Tibial nerve (tissue), 4 donors: ENCODE data around the gene RAPGEF6. TPM values are rescaled to one million over a fixed set of nuclear protein-coding genes. Genes with fewer than 3 reads are reported as not detected.

Experiments used
- DNase-seq, 2 donors: peaks; one replicate each; pipeline ENCODE4 v3.0.0-alpha.2; 2019; ENCODE audit warnings: low spot score in 2 of 2
- H3K27ac ChIP-seq, 4 donors: fragments of 200-600 bp; sonication (generic) in 3 of 4; one replicate each; pipeline ENCODE4 v1.5.1; 2017 to 2019; ENCODE audit warnings: mild to moderate bottlenecking in 1 of 4
- H3K27me3 ChIP-seq, 2 donors: fragments of 200-600 bp; sonication (generic) in 1 of 2; one replicate each; pipeline versions ENCODE4 v1.5.1 to v1.6.0; 2017 to 2019
- H3K36me3 ChIP-seq, 3 donors: fragments of 200-600 bp; sonication (generic); one replicate each; pipeline ENCODE4 v1.5.1; 2018 to 2019
- H3K4me1 ChIP-seq, 4 donors: fragments of 200-600 bp; sonication (generic) in 3 of 4; one replicate each; pipeline ENCODE4 v1.5.1; 2017 to 2019
- H3K4me3 ChIP-seq, 4 donors: fragments of 200-600 bp; sonication (generic) in 3 of 4; one replicate each; pipeline ENCODE4 v1.5.1; 2017 to 2019; ENCODE audit warnings: mild to moderate bottlenecking in 1 of 4, moderate library complexity in 1 of 4
- H3K9me3 ChIP-seq, 4 donors: fragments of 200-600 bp; sonication (generic) in 3 of 4; one replicate each; pipeline ENCODE4 v1.5.1; 2017 to 2019
- EP300 ChIP-seq, 2 donors: sonication (generic); formaldehyde crosslinking; IDR thresholded peaks; one replicate each; pipeline ENCODE4 v1.6.1; 2017; ENCODE audit warnings: antibody characterized with exemption in 2 of 2, mild to moderate bottlenecking in 1 of 2
- POLR2A ChIP-seq, 2 donors: fragments of 450-650 bp; IDR thresholded peaks; one replicate each; pipeline ENCODE4 v1.6.1; 2017; ENCODE audit warnings: antibody characterized with exemption in 2 of 2, mild to moderate bottlenecking in 2 of 2, moderate library complexity in 2 of 2
- WGBS, 2 donors: methylation state at CpG; one replicate each; pipeline ENCODE4 v1.1.5; 2018; 5-methylcytosine and 5-hydroxymethylcytosine counted together
- total RNA-seq, 4 donors: library from RNA; depleted of rRNA; stranded (reverse); fragments of >200 nt; gene quantifications; one replicate each; pipeline ENCODE4 v1.1.0, GENCODE V29; 2016
- TF ChIP-seq, protein P1 (sequence below), 5 experiments: fragments of 200-600 bp in 3 of 5; fragments of 450-650 bp in 2 of 5; sonication (generic) in 3 of 5; IDR thresholded peaks; one replicate each; pipeline ENCODE4 v1.5.1; 2016 to 2019; ENCODE audit warnings: antibody characterized with exemption in 5 of 5, mild to moderate bottlenecking in 3 of 5, moderate library complexity in 2 of 5

The RAPGEF6 gene
- total RNA-seq, 4 donors from 2014 or later, result 25.1 to 36.4 (median 26.6) TPM

DNA sequence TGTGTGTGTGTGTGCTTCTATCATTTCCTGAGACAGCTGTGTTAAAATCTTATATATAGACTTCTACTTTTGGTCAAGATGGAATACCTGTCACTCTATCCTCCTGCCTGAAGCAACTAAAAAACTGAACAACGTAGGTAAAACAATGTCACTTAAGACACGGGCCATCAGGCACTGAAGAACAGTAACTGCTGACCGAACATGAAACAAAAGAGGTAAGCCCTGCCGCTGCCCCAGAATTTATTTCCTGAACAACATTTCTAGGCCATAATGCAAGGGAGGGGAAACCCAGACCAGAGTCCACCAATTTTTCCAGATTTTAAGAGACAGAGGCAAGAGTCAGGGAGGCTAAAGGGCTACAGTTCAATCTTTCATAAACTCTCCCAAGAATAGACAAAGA, 215.2 kb downstream of the RAPGEF6 start:
- no peak overlapping the region for H3K4me3 ChIP-seq
- H3K4me1 ChIP-seq, result peaks cover 0 to 5% (median 0%) of the 10 kb centered on the region in 4 donors
- no peak for DNase-seq
- H3K9me3 ChIP-seq, result no peaks in the 10 kb centered on the region
- WGBS, 2 donors, result 80 to 86% methylated on average over 4 of the region's 4 CpGs
- no peak overlapping the region for H3K27ac ChIP-seq
- H3K27me3 ChIP-seq, result no peaks in the 10 kb centered on the region
- H3K36me3 ChIP-seq, result peaks cover 0 to 17% (median 0%) of the 10 kb centered on the region in 3 donors
- TF ChIP-seq POLR2A (IDR thresholded peaks at IDR 0.05) (no peak), EP300 (IDR thresholded peaks at IDR 0.05) (no peak)
- TF ChIP-seq, protein P1, sequence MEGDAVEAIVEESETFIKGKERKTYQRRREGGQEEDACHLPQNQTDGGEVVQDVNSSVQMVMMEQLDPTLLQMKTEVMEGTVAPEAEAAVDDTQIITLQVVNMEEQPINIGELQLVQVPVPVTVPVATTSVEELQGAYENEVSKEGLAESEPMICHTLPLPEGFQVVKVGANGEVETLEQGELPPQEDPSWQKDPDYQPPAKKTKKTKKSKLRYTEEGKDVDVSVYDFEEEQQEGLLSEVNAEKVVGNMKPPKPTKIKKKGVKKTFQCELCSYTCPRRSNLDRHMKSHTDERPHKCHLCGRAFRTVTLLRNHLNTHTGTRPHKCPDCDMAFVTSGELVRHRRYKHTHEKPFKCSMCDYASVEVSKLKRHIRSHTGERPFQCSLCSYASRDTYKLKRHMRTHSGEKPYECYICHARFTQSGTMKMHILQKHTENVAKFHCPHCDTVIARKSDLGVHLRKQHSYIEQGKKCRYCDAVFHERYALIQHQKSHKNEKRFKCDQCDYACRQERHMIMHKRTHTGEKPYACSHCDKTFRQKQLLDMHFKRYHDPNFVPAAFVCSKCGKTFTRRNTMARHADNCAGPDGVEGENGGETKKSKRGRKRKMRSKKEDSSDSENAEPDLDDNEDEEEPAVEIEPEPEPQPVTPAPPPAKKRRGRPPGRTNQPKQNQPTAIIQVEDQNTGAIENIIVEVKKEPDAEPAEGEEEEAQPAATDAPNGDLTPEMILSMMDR (IDR thresholded peaks at IDR 0.05), result no peak

DNA sequence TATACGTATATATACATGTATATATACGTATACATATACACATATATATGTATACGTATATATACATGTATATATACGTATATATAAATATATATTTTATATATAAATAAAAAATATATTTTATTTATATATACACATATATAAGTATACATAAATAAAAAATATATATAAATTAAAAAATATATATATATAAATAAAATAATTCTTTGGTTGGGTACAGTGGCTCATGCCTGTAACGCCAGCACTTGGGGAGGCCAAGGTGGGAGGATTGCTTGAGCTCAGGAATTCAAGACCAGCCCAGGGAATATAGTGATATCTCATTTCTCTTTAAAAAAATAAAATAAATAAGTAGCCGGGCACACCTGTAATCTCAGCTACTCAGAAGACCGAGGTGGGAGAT, 216.2 kb downstream of the RAPGEF6 start:
- 90 to 93% methylated on average over 7 of the region's 7 CpGs for WGBS, 2 donors
- DNase-seq, result no peak
- peaks cover 0 to 17% (median 0%) of the 10 kb centered on the region in 3 donors for H3K36me3 ChIP-seq
- H3K4me3 ChIP-seq, result no peak overlapping the region
- H3K27ac ChIP-seq, result no peak overlapping the region
- H3K9me3 ChIP-seq, result no peaks in the 10 kb centered on the region
- TF ChIP-seq EP300 (IDR thresholded peaks at IDR 0.05), result no peak
- no peak for TF ChIP-seq POLR2A (IDR thresholded peaks at IDR 0.05)
- TF ChIP-seq, protein P1 (IDR thresholded peaks at IDR 0.05), result no peak
- H3K27me3 ChIP-seq, result no peaks in the 10 kb centered on the region
- H3K4me1 ChIP-seq, result peaks cover 0 to 5% (median 0%) of the 10 kb centered on the region in 4 donors

DNA sequence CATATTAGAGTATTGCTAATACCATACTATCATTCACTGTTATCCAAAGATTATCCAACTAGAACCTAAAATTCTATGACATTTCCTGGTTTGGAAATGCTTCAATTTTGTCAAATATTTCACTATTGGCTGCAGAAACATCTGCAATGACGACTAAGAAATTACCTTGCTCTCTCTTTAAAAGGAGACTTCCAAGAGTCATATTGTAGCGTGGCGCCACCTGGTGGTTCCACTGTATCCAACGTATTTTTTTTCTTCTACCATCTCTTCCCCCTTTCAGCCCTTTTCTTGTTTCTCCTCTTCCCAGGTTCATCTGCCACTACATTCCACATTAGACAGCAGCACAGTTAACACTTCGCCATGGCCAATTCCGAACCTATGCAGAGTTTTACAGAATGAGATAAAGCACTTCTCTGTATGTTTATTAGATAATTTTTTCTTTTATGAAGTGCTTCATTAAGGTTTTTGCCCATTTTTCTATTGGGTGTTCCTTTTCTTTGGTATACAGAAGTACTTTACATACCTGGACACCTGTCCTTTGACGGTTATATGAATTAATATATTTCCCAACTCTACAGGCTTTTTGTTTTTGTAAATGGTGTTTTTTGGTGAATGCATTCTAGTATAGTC, 217.7 kb downstream of the RAPGEF6 start:
- H3K27ac ChIP-seq, result no peak overlapping the region
- WGBS, 2 donors, result 23 to 25% methylated on average over 7 of the region's 7 CpGs
- peak; percentile 57 to 77 for DNase-seq
- H3K9me3 ChIP-seq, result no peaks in the 10 kb centered on the region
- H3K27me3 ChIP-seq, result no peaks in the 10 kb centered on the region
- TF ChIP-seq EP300 (IDR thresholded peaks at IDR 0.05) (no peak), POLR2A (IDR thresholded peaks at IDR 0.05) (no peak)
- TF ChIP-seq, protein P1 (IDR thresholded peaks at IDR 0.05), result peak; percentile 70 to 95 (median 79)
- H3K4me1 ChIP-seq, result peaks cover 0 to 5% (median 0%) of the 10 kb centered on the region in 4 donors
- peaks cover 0 to 15% (median 0%) of the 10 kb centered on the region in 3 donors for H3K36me3 ChIP-seq
- H3K4me3 ChIP-seq, result no peak overlapping the region

DNA sequence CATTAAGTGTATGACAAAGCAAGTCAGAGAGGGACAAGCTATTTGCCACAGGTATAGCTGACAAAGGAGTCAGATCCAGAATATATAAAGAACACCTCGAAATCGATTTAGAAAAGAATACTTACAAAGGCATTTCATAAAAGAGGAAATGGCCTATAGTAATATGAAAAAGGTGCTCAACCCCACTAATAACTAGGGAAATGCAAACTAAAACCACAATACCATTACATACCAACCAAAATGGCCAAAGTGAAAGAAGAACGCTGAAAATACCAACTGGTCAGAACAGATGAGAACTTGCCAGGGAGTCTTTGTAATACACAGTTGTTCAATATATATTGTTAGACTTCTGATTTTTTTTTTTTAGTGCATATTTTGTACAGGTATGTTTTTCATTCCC, 218.3 kb downstream of the RAPGEF6 start:
- 76 to 83% methylated on average over 3 of the region's 3 CpGs for WGBS, 2 donors
- H3K27ac ChIP-seq, result no peak overlapping the region
- H3K9me3 ChIP-seq, result no peaks in the 10 kb centered on the region
- no peak overlapping the region for H3K4me3 ChIP-seq
- TF ChIP-seq EP300 (IDR thresholded peaks at IDR 0.05) (no peak), POLR2A (IDR thresholded peaks at IDR 0.05) (no peak)
- TF ChIP-seq, protein P1 (IDR thresholded peaks at IDR 0.05), result no peak
- peaks cover 0 to 18% (median 0%) of the 10 kb centered on the region in 3 donors for H3K36me3 ChIP-seq
- H3K4me1 ChIP-seq, result peaks cover 0 to 5% (median 0%) of the 10 kb centered on the region in 4 donors
- no peak for DNase-seq
- no peaks in the 10 kb centered on the region for H3K27me3 ChIP-seq
